ENCODE measurements around the gene TSG101.

DNA sequence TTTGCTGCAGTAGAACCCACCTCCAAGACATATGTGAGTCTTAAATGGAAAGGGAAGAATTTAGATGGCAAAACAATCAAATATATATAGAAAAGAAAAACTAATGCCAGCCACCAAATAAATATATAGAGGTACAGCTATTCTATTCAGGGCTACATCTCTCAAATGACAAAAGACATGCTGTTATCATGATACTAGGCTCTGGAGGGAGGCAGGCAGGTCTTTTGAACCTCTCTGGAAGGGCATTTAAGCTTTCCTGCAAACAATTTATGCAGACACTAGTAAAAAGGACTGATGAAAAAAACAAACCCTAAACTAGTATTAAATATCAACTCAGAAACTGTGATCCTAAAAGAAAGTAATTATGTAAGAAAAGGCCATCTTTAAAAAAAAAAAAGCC lies 37.4 kb upstream of the TSG101 start:
- TF ChIP-seq, protein P1, sequence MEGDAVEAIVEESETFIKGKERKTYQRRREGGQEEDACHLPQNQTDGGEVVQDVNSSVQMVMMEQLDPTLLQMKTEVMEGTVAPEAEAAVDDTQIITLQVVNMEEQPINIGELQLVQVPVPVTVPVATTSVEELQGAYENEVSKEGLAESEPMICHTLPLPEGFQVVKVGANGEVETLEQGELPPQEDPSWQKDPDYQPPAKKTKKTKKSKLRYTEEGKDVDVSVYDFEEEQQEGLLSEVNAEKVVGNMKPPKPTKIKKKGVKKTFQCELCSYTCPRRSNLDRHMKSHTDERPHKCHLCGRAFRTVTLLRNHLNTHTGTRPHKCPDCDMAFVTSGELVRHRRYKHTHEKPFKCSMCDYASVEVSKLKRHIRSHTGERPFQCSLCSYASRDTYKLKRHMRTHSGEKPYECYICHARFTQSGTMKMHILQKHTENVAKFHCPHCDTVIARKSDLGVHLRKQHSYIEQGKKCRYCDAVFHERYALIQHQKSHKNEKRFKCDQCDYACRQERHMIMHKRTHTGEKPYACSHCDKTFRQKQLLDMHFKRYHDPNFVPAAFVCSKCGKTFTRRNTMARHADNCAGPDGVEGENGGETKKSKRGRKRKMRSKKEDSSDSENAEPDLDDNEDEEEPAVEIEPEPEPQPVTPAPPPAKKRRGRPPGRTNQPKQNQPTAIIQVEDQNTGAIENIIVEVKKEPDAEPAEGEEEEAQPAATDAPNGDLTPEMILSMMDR (IDR thresholded peaks at IDR 0.05; ENCODE audit: poor library complexity) = no peak
- TF ChIP-seq EZH2phosphoT487 (IDR thresholded peaks at IDR 0.05; ENCODE audit: low read depth, severe bottlenecking, unreplicated experiment) = no peak
